GM10266 (cell line): ENCODE data around the gene TRUB1.

ENCODE experiments used
- DNase-seq: peaks from one replicate; pipeline ENCODE4 v3.0.0; 2012; ENCODE audit errors: extremely low spot score
- TF ChIP-seq, protein P1 (sequence below): IDR thresholded peaks from 2 replicates; pipeline ENCODE4 v1.5.1; 2012; ENCODE audit warnings: mild to moderate bottlenecking, low read depth; ENCODE audit not compliant: control insufficient read depth, insufficient read depth; ENCODE audit errors: missing control alignments

TRUB1 gene

GRCh38 chr10:114957122-114957521 lies 19.1 kb downstream of the TRUB1 start:
- DNase-seq, result no peak
- TF ChIP-seq, protein P1, sequence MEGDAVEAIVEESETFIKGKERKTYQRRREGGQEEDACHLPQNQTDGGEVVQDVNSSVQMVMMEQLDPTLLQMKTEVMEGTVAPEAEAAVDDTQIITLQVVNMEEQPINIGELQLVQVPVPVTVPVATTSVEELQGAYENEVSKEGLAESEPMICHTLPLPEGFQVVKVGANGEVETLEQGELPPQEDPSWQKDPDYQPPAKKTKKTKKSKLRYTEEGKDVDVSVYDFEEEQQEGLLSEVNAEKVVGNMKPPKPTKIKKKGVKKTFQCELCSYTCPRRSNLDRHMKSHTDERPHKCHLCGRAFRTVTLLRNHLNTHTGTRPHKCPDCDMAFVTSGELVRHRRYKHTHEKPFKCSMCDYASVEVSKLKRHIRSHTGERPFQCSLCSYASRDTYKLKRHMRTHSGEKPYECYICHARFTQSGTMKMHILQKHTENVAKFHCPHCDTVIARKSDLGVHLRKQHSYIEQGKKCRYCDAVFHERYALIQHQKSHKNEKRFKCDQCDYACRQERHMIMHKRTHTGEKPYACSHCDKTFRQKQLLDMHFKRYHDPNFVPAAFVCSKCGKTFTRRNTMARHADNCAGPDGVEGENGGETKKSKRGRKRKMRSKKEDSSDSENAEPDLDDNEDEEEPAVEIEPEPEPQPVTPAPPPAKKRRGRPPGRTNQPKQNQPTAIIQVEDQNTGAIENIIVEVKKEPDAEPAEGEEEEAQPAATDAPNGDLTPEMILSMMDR, result no peak

DNA sequence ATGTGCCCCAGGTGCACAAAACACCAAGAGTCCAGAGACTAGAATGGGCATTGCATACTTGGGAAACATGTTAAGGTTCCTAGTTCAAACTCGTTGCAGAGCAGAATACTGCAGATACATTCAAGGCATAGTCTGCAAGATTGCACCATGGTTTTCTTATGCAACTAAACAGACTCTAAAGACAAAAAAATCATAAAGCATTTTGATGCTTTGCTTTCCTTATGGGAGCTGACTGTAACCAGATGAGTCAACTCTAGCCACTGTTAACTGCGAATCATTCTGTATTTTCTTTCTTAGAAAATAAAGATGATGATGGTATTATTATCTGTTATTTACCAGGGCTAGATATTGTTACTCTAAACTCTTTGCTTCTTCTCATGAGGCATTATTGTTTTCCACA lies 19.7 kb downstream of the TRUB1 start:
- no peak for DNase-seq
- TF ChIP-seq, protein P1, result no peak

DNA sequence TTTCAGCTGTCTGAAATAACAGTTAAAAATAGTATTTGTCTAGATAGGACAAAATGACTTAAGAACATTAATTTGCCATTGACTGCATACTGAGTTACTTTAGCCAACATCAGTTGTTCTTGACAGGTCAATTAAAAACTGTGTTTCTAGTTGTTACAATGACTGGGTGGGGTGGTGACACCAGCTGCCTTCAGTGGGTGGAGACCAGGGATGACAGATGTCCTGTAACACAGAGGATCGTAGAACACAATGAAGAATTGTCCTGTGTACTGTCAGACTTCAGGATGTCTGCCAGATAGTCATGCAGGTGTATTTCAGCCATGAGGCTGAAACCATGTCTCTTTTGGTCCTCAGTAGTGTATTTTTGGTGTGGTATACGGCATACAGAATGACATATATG lies 24.4 kb downstream of the TRUB1 start:
- no peak for DNase-seq
- TF ChIP-seq, protein P1, result no peak

- no peak for DNase-seq
- TF ChIP-seq, protein P1, result no peak
These were observed 25.9 kb downstream of the TRUB1 start for GRCh38 chr10:114963908-114964307.

DNA sequence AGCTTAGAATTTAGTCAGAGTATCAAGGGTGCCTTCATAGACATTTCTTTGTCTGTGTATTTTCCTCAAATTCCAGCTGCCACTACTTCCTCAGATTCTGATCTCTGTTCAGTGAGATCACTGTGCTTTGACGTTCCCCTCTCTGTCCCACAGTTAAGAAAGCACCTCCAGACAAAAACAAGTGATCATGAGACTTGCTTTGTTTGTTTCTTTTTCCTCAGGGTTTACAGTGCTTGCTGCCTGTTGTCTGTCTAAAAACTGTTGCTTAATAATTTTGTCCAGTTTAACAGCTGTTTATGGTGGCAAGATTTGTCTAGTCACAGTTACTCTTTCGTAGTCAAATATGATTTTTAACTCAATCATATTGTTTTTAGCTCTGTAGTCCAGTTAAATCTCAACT lies 29.1 kb downstream of the TRUB1 start:
- TF ChIP-seq, protein P1, result no peak
- no peak for DNase-seq

GRCh38 chr10:114970515-114970914 lies 32.5 kb downstream of the TRUB1 start:
- TF ChIP-seq, protein P1, result no peak
- DNase-seq, result no peak

DNA sequence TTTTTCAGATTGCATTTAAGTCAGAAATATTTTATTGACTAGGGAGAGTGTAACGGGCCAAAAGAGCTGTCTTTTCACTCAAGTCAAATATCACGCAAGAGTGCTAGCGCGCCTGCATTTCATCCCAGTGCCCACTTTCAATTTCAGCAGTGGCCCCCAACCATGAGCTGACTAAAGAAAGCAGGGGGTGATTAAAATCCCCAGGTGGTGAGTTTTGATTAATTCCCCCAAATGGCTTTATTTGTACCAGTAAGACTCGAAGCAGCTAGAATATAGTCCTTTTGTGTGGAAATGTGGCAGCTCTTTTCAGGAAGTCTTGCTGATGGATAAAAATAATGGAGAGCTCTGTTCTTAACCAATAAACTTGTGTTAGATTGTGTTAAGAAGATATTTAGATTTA lies 35.3 kb downstream of the TRUB1 start:
- DNase-seq, result no peak
- TF ChIP-seq, protein P1, result no peak
